OCI-LY1 (cell line): Measurements from ENCODE around the gene ELMO1.

Experiments
- H2AFZ ChIP-seq: fragments of 200-600 bp; sonication (generic), shearing (Covaris generic); 2 replicates; pipeline ENCODE4 v1.6.0; 2014; ENCODE audit warnings: antibody characterized with exemption, mild to moderate bottlenecking, low read length
- H3F3A ChIP-seq: fragments of 200-600 bp; sonication (generic), shearing (Covaris generic); 2 replicates; pipeline ENCODE4 v1.6.0; 2014; ENCODE audit warnings: mild to moderate bottlenecking, antibody characterized with exemption, low read length, moderate library complexity; ENCODE audit not compliant: insufficient read depth
- H3K27ac ChIP-seq: fragments of 200-600 bp; sonication (generic); 2 replicates; pipeline ENCODE4 v1.5.1; 2014; ENCODE audit warnings: low read length, mixed run types, mild to moderate bottlenecking, low read depth; ENCODE audit not compliant: poor library complexity, severe bottlenecking
- H3K27me3 ChIP-seq: fragments of 200-600 bp; sonication (generic); 2 replicates; pipeline ENCODE4 v1.6.0; 2014; ENCODE audit warnings: antibody characterized with exemption, mild to moderate bottlenecking, low read length, moderate library complexity; ENCODE audit not compliant: insufficient read depth
- H3K36me3 ChIP-seq: fragments of 200-600 bp; sonication (generic); 2 replicates; pipeline ENCODE4 v1.6.1; 2014; ENCODE audit warnings: mild to moderate bottlenecking, antibody characterized with exemption, low read length, moderate library complexity, mixed read lengths; ENCODE audit not compliant: insufficient read depth
- H3K4me1 ChIP-seq: fragments of 200-600 bp; sonication (generic); 2 replicates; pipeline ENCODE4 v1.5.1; 2014; ENCODE audit warnings: mild to moderate bottlenecking, low read length, moderate library complexity; ENCODE audit not compliant: insufficient read depth, severe bottlenecking
- H3K4me2 ChIP-seq: fragments of 200-600 bp; sonication (generic), shearing (Covaris generic); 2 replicates; pipeline ENCODE4 v1.6.1; 2014; ENCODE audit warnings: low read length
- H3K4me3 ChIP-seq: fragments of 200-600 bp; sonication (generic); 2 replicates; pipeline ENCODE4 v1.5.1; 2014; ENCODE audit warnings: low read length, low read depth, mild to moderate bottlenecking, mixed read lengths; ENCODE audit not compliant: poor library complexity, severe bottlenecking
- H3K79me2 ChIP-seq: fragments of 200-600 bp; shearing (Covaris generic); 2 replicates; pipeline ENCODE4 v1.6.1; 2016; ENCODE audit warnings: mixed run types, low read length, mixed read lengths; ENCODE audit not compliant: insufficient read depth
- H3K9ac ChIP-seq: fragments of 200-600 bp; sonication (generic), shearing (Covaris generic); 2 replicates; pipeline ENCODE4 v1.6.1; 2014; ENCODE audit warnings: mild to moderate bottlenecking, low read length, mixed read lengths
- H3K9me2 ChIP-seq: fragments of 200-600 bp; sonication (generic), shearing (Covaris generic); 2 replicates; pipeline ENCODE4 v1.6.1; 2014; ENCODE audit warnings: low read depth, mild to moderate bottlenecking, low read length, mixed read lengths
- H3K9me3 ChIP-seq: fragments of 200-600 bp; shearing (Covaris generic); 2 replicates; pipeline ENCODE4 v1.6.1; 2014; ENCODE audit warnings: low read length, mixed read lengths
- H4K20me1 ChIP-seq: fragments of 200-600 bp; sonication (generic), shearing (Covaris generic); 2 replicates; pipeline ENCODE4 v1.6.0; 2016; ENCODE audit warnings: mild to moderate bottlenecking, low read length; ENCODE audit not compliant: insufficient read depth
- CTCF ChIP-seq: fragments of 200-600 bp; sonication (generic), shearing (Covaris generic); IDR thresholded peaks from 2 replicates; pipeline ENCODE4 v1.5.1; 2017; ENCODE audit warnings: mild to moderate bottlenecking, antibody characterized with exemption, low read length, moderate library complexity, mixed read lengths
- EZH2 ChIP-seq: fragments of 200-600 bp; sonication (generic), shearing (Covaris generic); IDR thresholded peaks from 2 replicates; pipeline ENCODE4 v1.8.0; 2017; ENCODE audit warnings: borderline replicate concordance, mixed run types, mild to moderate bottlenecking, antibody characterized with exemption, low read length, moderate library complexity, mixed read lengths

The ELMO1 gene

GRCh38 chr7:37434529-37434928 is 14.1 kb downstream of the ELMO1 start:
- Histone ChIP-seq H3K27ac (no peak overlapping the region), H3K79me2 (no peaks in the 10 kb centered on the region), H4K20me1 (no peaks in the 10 kb centered on the region), H3K9me3 (no peaks in the 10 kb centered on the region), H3K4me3 (no peak overlapping the region), H3K9me2 (no peaks in the 10 kb centered on the region), H3K4me1 (no peaks in the 10 kb centered on the region), H3K4me2 (no peak overlapping the region), H3K27me3 (no peaks in the 10 kb centered on the region), H3K36me3 (no peaks in the 10 kb centered on the region), H3K9ac (no peak overlapping the region), H3F3A (no peaks in the 10 kb centered on the region), H2AFZ (no peak overlapping the region)
- TF ChIP-seq CTCF (no peak), EZH2 (no peak)

- H3K27ac ChIP-seq, result no peak overlapping the region
- no peaks in the 10 kb centered on the region for H3K9me2 ChIP-seq
- no peaks in the 10 kb centered on the region for H3F3A ChIP-seq
- H4K20me1 ChIP-seq, result no peaks in the 10 kb centered on the region
- no peaks in the 10 kb centered on the region for H3K27me3 ChIP-seq
- no peaks in the 10 kb centered on the region for H3K36me3 ChIP-seq
- H3K4me3 ChIP-seq, result no peak overlapping the region
- peak; percentile 12; the same call in 1 of the 2 replicates for TF ChIP-seq CTCF
- no peak for TF ChIP-seq EZH2
- no peak overlapping the region for H2AFZ ChIP-seq
- no peaks in the 10 kb centered on the region for H3K79me2 ChIP-seq
- H3K4me1 ChIP-seq, result no peaks in the 10 kb centered on the region
- no peak overlapping the region for H3K4me2 ChIP-seq
- no peak overlapping the region for H3K9ac ChIP-seq
- H3K9me3 ChIP-seq, result no peaks in the 10 kb centered on the region
These were observed 15.5 kb downstream of the ELMO1 start for GRCh38 chr7:37433166-37433565.

- Histone ChIP-seq H4K20me1 (no peaks in the 10 kb centered on the region), H3K36me3 (no peaks in the 10 kb centered on the region), H3K9ac (no peak overlapping the region), H3K4me3 (no peak overlapping the region), H3K27ac (no peak overlapping the region), H2AFZ (no peak overlapping the region), H3K4me2 (no peak overlapping the region), H3K9me3 (no peaks in the 10 kb centered on the region), H3K79me2 (no peaks in the 10 kb centered on the region), H3K4me1 (no peaks in the 10 kb centered on the region), H3K27me3 (no peaks in the 10 kb centered on the region), H3F3A (no peaks in the 10 kb centered on the region), H3K9me2 (no peaks in the 10 kb centered on the region)
- TF ChIP-seq CTCF, result no peak
- TF ChIP-seq EZH2, result no peak
These were observed 16.3 kb downstream of the ELMO1 start for GRCh38 chr7:37432281-37432920.
